HepG2 (cell line): Measurements from ENCODE around the gene LILRB3. TPM values are rescaled to one million over a fixed set of nuclear protein-coding genes. Genes with fewer than 3 reads are reported as not detected.

Experiments
- AGO1 ChIP-seq: fragments of 200-400 bp; formaldehyde crosslinking; IDR thresholded peaks from 2 replicates; pipeline ENCODE4 v1.6.1; 2017; ENCODE audit warnings: mild to moderate bottlenecking, low read depth, low read length, moderate library complexity; ENCODE audit not compliant: poor library complexity, severe bottlenecking
- AHDC1 ChIP-seq: sonication (generic); formaldehyde crosslinking; IDR thresholded peaks from 2 replicates; pipeline ENCODE4 v1.5.1; 2020; ENCODE audit warnings: mild to moderate bottlenecking, missing genetic modification reagents, borderline replicate concordance
- BRD4 ChIP-seq: sonication (generic); formaldehyde crosslinking; IDR thresholded peaks from 2 replicates; pipeline ENCODE4 v1.4.0; 2020; ENCODE audit warnings: missing genetic modification reagents
- HNF1B ChIP-seq: sonication (generic); formaldehyde crosslinking; IDR thresholded peaks from 2 replicates; pipeline ENCODE4 v1.5.1; 2020; ENCODE audit warnings: mild to moderate bottlenecking, moderate library complexity, missing genetic modification reagents
- HNF4A ChIP-seq: sonication (generic); formaldehyde crosslinking; IDR thresholded peaks from 2 replicates; pipeline ENCODE4 v1.4.0; 2020; ENCODE audit warnings: missing genetic modification reagents
- KDM2A ChIP-seq: sonication (generic); formaldehyde crosslinking; IDR thresholded peaks from 2 replicates; pipeline ENCODE4 v1.4.0; 2020; ENCODE audit warnings: low read depth, missing genetic modification reagents, borderline replicate concordance
- KMT2A ChIP-seq: sonication (generic); formaldehyde crosslinking; IDR thresholded peaks from 2 replicates; pipeline ENCODE4 v1.4.0; 2020; ENCODE audit warnings: missing genetic modification reagents
- MEIS2 ChIP-seq: sonication (generic); formaldehyde crosslinking; IDR thresholded peaks from 2 replicates; pipeline ENCODE4 v1.9.0; 2021; ENCODE audit warnings: mild to moderate bottlenecking, missing genetic modification reagents
- NAIF1 ChIP-seq: sonication (generic); formaldehyde crosslinking; IDR thresholded peaks from 2 replicates; pipeline ENCODE4 v1.5.0; 2020; ENCODE audit warnings: mild to moderate bottlenecking, missing genetic modification reagents, borderline replicate concordance
- NCOA5 ChIP-seq: sonication (generic); formaldehyde crosslinking; IDR thresholded peaks from 2 replicates; pipeline ENCODE4 v1.4.0; 2020; ENCODE audit warnings: missing genetic modification reagents
- SKIL ChIP-seq: sonication (generic); formaldehyde crosslinking; IDR thresholded peaks from 2 replicates; pipeline ENCODE4 v1.8.0; 2022; ENCODE audit warnings: missing genetic modification reagents, mild to moderate bottlenecking, moderate library complexity, borderline replicate concordance
- TAF1 ChIP-seq: sonication (generic); formaldehyde crosslinking; IDR thresholded peaks from 2 replicates; pipeline ENCODE4 v1.4.0; 2020; ENCODE audit warnings: missing genetic modification reagents
- TBX2 ChIP-seq: sonication (generic); formaldehyde crosslinking; IDR thresholded peaks from 2 replicates; pipeline ENCODE4 v1.5.0; 2020; ENCODE audit warnings: missing genetic modification reagents, mild to moderate bottlenecking, borderline replicate concordance
- ZFP62 ChIP-seq: sonication (generic); formaldehyde crosslinking; IDR thresholded peaks from 2 replicates; pipeline ENCODE4 v1.4.0; 2020; ENCODE audit warnings: missing genetic modification reagents
- ZNF160 ChIP-seq: sonication (generic); formaldehyde crosslinking; IDR thresholded peaks from 2 replicates; pipeline ENCODE4 v1.8.0; 2022; ENCODE audit warnings: mild to moderate bottlenecking, inconsistent platforms, missing genetic modification reagents
- ZNF230 ChIP-seq: sonication (generic); formaldehyde crosslinking; IDR thresholded peaks from 2 replicates; pipeline ENCODE4 v1.4.0; 2020; ENCODE audit warnings: mild to moderate bottlenecking, missing genetic modification reagents
- ZNF430 ChIP-seq: sonication (generic); formaldehyde crosslinking; IDR thresholded peaks from 2 replicates; pipeline ENCODE4 v1.9.0; 2021; ENCODE audit warnings: mild to moderate bottlenecking, missing genetic modification reagents
- ZNF788 ChIP-seq: sonication (generic); formaldehyde crosslinking; IDR thresholded peaks from 2 replicates; pipeline ENCODE4 v1.5.0; 2020; ENCODE audit warnings: mild to moderate bottlenecking, missing genetic modification reagents, borderline replicate concordance
- ZNF839 ChIP-seq: sonication (generic); formaldehyde crosslinking; IDR thresholded peaks from 2 replicates; pipeline ENCODE4 v1.4.0; 2020; ENCODE audit warnings: missing genetic modification reagents, mild to moderate bottlenecking, borderline replicate concordance
- polyA plus RNA-seq, 8 experiments: library from polyadenylated mRNA; depleted of rRNA in 3 of 8; stranded (reverse) in 7 of 8; unstranded in 1 of 8; fragments of >200 nt; fragmentation: Illumina TruSeq in 4 of 8; extraction: Trizol in 4 of 8; gene quantifications; 2 replicates each; pipeline versions ENCODE4 v1.2.1 to v1.2.3, GENCODE V29; 2011 to 2016; ENCODE audit warnings: low read depth in 4 of 8, missing spikeins in 1 of 8, mixed read lengths in 1 of 8; ENCODE audit not compliant: insufficient read depth in 1 of 8
- total RNA-seq, 5 experiments: library from RNA; depleted of rRNA; stranded (reverse); fragments of >200 nt; fragmentation: Illumina TruSeq; extraction: Trizol; gene quantifications; 2 replicates each; pipeline ENCODE4 v1.2.3, GENCODE V29; 2016; ENCODE audit warnings: low read depth in 1 of 5

Gene LILRB3
- total and polyA plus RNA-seq, 2 of the 13 experiments (the other 11 are each of a cell fraction or from before 2014, with no cell fraction given) = 0.22 TPM; not detected in 1

- TF ChIP-seq SKIL (no peak), AGO1 (peak; percentile 36), ZNF839 (0 out of 2 replicates have a peak, but pooled peaks have one; percentile 37), HNF1B (CRISPR knock-in tag) (no peak), HNF4A (CRISPR knock-in tag) (peak; percentile 28; the same call in 1 of the 2 replicates), NCOA5 (CRISPR knock-in tag) (no peak), ZFP62 (CRISPR knock-in tag) (no peak), NAIF1 (CRISPR knock-in tag) (no peak), TAF1 (CRISPR knock-in tag) (peak; percentile 57), ZNF230 (peak; percentile 26; the same call in 1 of the 2 replicates), BRD4 (CRISPR knock-in tag) (peak; percentile 44; the same call in 1 of the 2 replicates), KDM2A (peak; percentile 81; the same call in 1 of the 2 replicates), ZNF788 (0 out of 2 replicates have a peak, but pooled peaks have one; percentile 19), ZNF430 (CRISPR knock-in tag) (peak; percentile 30; the same call in 1 of the 2 replicates), TBX2 (CRISPR knock-in tag) (peak; percentile 28; the same call in 1 of the 2 replicates), MEIS2 (peak; percentile 33; the same call in 1 of the 2 replicates), ZNF160 (0 out of 2 replicates have a peak, but pooled peaks have one; percentile 59), KMT2A (CRISPR knock-in tag) (peak; percentile 78), AHDC1 (CRISPR knock-in tag) (no peak)
These were observed 31.6 kb downstream of the LILRB3 start, which contains the start of gene TSEN34 (continued) for GRCh38 chr19:54191011-54191810.
